H9 (cell line): ENCODE measurements around the gene DEPDC5. TPM values are rescaled to one million over a fixed set of nuclear protein-coding genes. Genes with fewer than 3 reads are reported as not detected.

ENCODE experiments used
- DNase-seq: peaks from one replicate; pipeline ENCODE4 v3.0.0-alpha.2; 2017
- H2AFZ ChIP-seq: one replicate; pipeline ENCODE4 v1.6.1; 2013; ENCODE audit warnings: mild to moderate bottlenecking, low read length, control low read depth, moderate library complexity
- H2AK5ac ChIP-seq: 2 replicates; pipeline ENCODE4 v1.6.1; 2013; ENCODE audit warnings: low read length, control low read depth, mixed read lengths; ENCODE audit not compliant: insufficient read length
- H2BK120ac ChIP-seq: one replicate; pipeline ENCODE4 v1.6.1; 2013; ENCODE audit warnings: low read depth, mild to moderate bottlenecking, low read length, control low read depth, inconsistent platforms; ENCODE audit not compliant: poor library complexity, severe bottlenecking
- H2BK12ac ChIP-seq: 2 replicates; pipeline ENCODE4 v1.6.1; 2013; ENCODE audit warnings: low read length, control low read depth, mixed read lengths, low read depth; ENCODE audit not compliant: insufficient read length
- H2BK15ac ChIP-seq: 2 replicates; pipeline ENCODE4 v1.6.1; 2013; ENCODE audit warnings: low read depth, low read length, control low read depth
- H2BK20ac ChIP-seq: one replicate; pipeline ENCODE4 v1.6.1; 2013; ENCODE audit warnings: low read depth, mild to moderate bottlenecking, low read length, control low read depth, inconsistent platforms; ENCODE audit not compliant: poor library complexity, severe bottlenecking
- H2BK5ac ChIP-seq: 2 replicates; pipeline ENCODE4 v1.6.1; 2013; ENCODE audit warnings: low read length, control low read depth, mixed read lengths; ENCODE audit not compliant: insufficient read length
- H3K14ac ChIP-seq: 2 replicates; pipeline ENCODE4 v1.6.1; 2013; ENCODE audit warnings: low read length, control low read depth; ENCODE audit not compliant: insufficient read depth
- H3K18ac ChIP-seq: 2 replicates; pipeline ENCODE4 v1.6.1; 2013; ENCODE audit warnings: low read depth, mild to moderate bottlenecking, mixed read lengths, low read length, control low read depth; ENCODE audit not compliant: insufficient read length
- H3K23ac ChIP-seq: 2 replicates; pipeline ENCODE4 v1.6.1; 2013; ENCODE audit warnings: low read length, control low read depth, mixed read lengths, low read depth; ENCODE audit not compliant: insufficient read length
- H3K23me2 ChIP-seq: 2 replicates; pipeline ENCODE4 v1.6.1; 2013; ENCODE audit warnings: low read depth, mild to moderate bottlenecking, mixed read lengths, low read length, control low read depth; ENCODE audit not compliant: insufficient read length, poor library complexity, severe bottlenecking
- H3K27ac ChIP-seq: 2 replicates; pipeline ENCODE4 v1.5.1; 2013; ENCODE audit warnings: low read length, control low read depth, mixed read lengths, low read depth; ENCODE audit not compliant: insufficient read length
- H3K27me3 ChIP-seq: 2 replicates; pipeline ENCODE4 v1.6.1; 2013; ENCODE audit warnings: low read length, control low read depth, inconsistent platforms; ENCODE audit not compliant: insufficient read depth
- H3K4ac ChIP-seq: 2 replicates; pipeline ENCODE4 v1.6.1; 2013; ENCODE audit warnings: low read depth, mild to moderate bottlenecking, control low read depth, inconsistent platforms, low read length, moderate library complexity
- H3K4me1 ChIP-seq: 2 replicates; pipeline ENCODE4 v1.6.1; 2013; ENCODE audit warnings: low read length, control low read depth, inconsistent platforms; ENCODE audit not compliant: insufficient read depth
- H3K4me2 ChIP-seq: 2 replicates; pipeline ENCODE4 v1.6.1; 2013; ENCODE audit warnings: low read length, control low read depth, mixed read lengths; ENCODE audit not compliant: insufficient read length, insufficient read depth
- H3K56ac ChIP-seq: 2 replicates; pipeline ENCODE4 v1.6.1; 2013; ENCODE audit warnings: low read depth, mild to moderate bottlenecking, mixed read lengths, low read length, control low read depth; ENCODE audit not compliant: insufficient read length
- H3K79me1 ChIP-seq: 2 replicates; pipeline ENCODE4 v1.6.1; 2013; ENCODE audit warnings: low read depth, mild to moderate bottlenecking, moderate library complexity, low read length, control low read depth, inconsistent platforms; ENCODE audit not compliant: insufficient read depth, poor library complexity, severe bottlenecking
- H3K79me2 ChIP-seq: 2 replicates; pipeline ENCODE4 v1.6.1; 2013; ENCODE audit warnings: low read length, control low read depth, inconsistent platforms; ENCODE audit not compliant: insufficient read depth
- H3K9ac ChIP-seq: 2 replicates; pipeline ENCODE4 v1.6.1; 2013; ENCODE audit warnings: low read length, control low read depth, mixed read lengths; ENCODE audit not compliant: insufficient read length; ENCODE audit errors: extremely low read depth
- H3K9me3 ChIP-seq: one replicate; pipeline ENCODE4 v1.6.1; 2013; ENCODE audit warnings: low read depth, low read length, inconsistent platforms; ENCODE audit not compliant: control insufficient read depth
- H3T11ph ChIP-seq: one replicate; pipeline ENCODE4 v1.6.1; 2013; ENCODE audit warnings: mild to moderate bottlenecking, low read length, control low read depth, inconsistent platforms
- H4K20me1 ChIP-seq: one replicate; pipeline ENCODE4 v1.6.1; 2013; ENCODE audit not compliant: control insufficient read depth, insufficient read length, insufficient read depth
- H4K5ac ChIP-seq: 2 replicates; pipeline ENCODE4 v1.6.1; 2013; ENCODE audit warnings: low read depth, mild to moderate bottlenecking, mixed read lengths, low read length, control low read depth; ENCODE audit not compliant: insufficient read length
- H4K8ac ChIP-seq: replicated peaks from 2 replicates; pipeline ENCODE4 v1.6.1; 2013; ENCODE audit warnings: low read length, control low read depth, mixed read lengths, low read depth; ENCODE audit not compliant: insufficient read length
- H4K91ac ChIP-seq: 2 replicates; pipeline ENCODE4 v1.6.1; 2013; ENCODE audit warnings: low read depth, mild to moderate bottlenecking, moderate library complexity, mixed read lengths, low read length, control low read depth; ENCODE audit not compliant: insufficient read length
- H3K27ac Mint-ChIP-seq, 3 experiments: 2 replicates in 2 of 3; 3 replicates in 1 of 3; pipeline ENCODE4 v1.8.0; 2020 to 2021; ENCODE audit warnings: mixed read lengths in 3 of 3, mild to moderate bottlenecking in 1 of 3, moderate library complexity in 1 of 3
- H3K27me3 Mint-ChIP-seq: 2 replicates; pipeline ENCODE4 v1.8.0; 2021; ENCODE audit warnings: low read depth, mild to moderate bottlenecking, moderate library complexity, mixed read lengths
- H3K36me3 Mint-ChIP-seq, 3 experiments: 2 replicates in 2 of 3; 3 replicates in 1 of 3; pipeline ENCODE4 v1.8.0; 2020 to 2021; ENCODE audit warnings: low read depth in 3 of 3, mixed read lengths in 3 of 3; ENCODE audit not compliant: insufficient read depth in 1 of 3
- H3K4me1 Mint-ChIP-seq, 2 experiments: 2 replicates each; pipeline ENCODE4 v1.8.0; 2020; ENCODE audit warnings: mixed read lengths in 2 of 2
- H3K4me3 Mint-ChIP-seq, 2 experiments: 2 replicates in 1 of 2; 3 replicates in 1 of 2; pipeline ENCODE4 v1.8.0; 2020 to 2021; ENCODE audit warnings: mild to moderate bottlenecking in 2 of 2, mixed read lengths in 2 of 2, moderate library complexity in 1 of 2
- H3K9me3 Mint-ChIP-seq, 2 experiments: 2 replicates in 1 of 2; 3 replicates in 1 of 2; pipeline ENCODE4 v1.8.0; 2020; ENCODE audit warnings: mild to moderate bottlenecking in 2 of 2, mixed read lengths in 2 of 2, moderate library complexity in 1 of 2
- WGBS: extraction: QIAGEN DNeasy Blood & Tissue Kit; methylation state at CpG from one replicate; pipeline ENCODE4 v1.1.7; 2013; ENCODE audit warnings: missing lambda C conversion rate, low lambda C conversion rate, mixed read lengths; ENCODE audit not compliant: insufficient read length; ENCODE audit errors: extremely low coverage; 5-methylcytosine and 5-hydroxymethylcytosine counted together
- total RNA-seq: library from RNA; stranded (reverse); gene quantifications from 2 replicates; pipeline ENCODE4 v1.2.1, GENCODE V29; 2021
- TF ChIP-seq, protein P1 (sequence below): fragments of 200-600 bp; sonication (generic); conservative IDR thresholded peaks from 3 replicates; pipeline ENCODE4 v1.8.0; 2021; ENCODE audit warnings: antibody characterized with exemption, mild to moderate bottlenecking

DEPDC5 gene
- total RNA-seq, 1 experiment from 2014 or later, result 29.2 TPM

DNA sequence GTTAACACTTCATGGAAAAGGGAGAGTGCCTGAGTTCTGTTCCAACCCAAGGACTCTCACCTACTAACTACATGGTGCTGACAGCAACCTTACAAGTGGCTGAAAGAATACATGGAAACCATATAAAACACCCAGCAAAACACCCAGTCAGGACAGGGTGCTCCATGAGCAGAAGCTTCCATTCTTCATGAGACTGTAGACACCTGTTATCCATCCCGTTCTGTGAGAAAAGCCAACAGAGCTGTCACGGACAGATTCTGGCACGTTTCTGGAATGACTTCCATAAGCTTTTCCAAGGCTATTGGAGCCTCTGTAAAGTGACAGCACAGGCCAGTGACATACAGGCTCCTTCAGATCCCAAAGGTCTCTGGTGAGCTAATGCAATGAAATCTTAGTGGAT is 27.1 kb upstream of the DEPDC5 start:
- no peak overlapping the region for H4K5ac ChIP-seq
- TF ChIP-seq, protein P1, sequence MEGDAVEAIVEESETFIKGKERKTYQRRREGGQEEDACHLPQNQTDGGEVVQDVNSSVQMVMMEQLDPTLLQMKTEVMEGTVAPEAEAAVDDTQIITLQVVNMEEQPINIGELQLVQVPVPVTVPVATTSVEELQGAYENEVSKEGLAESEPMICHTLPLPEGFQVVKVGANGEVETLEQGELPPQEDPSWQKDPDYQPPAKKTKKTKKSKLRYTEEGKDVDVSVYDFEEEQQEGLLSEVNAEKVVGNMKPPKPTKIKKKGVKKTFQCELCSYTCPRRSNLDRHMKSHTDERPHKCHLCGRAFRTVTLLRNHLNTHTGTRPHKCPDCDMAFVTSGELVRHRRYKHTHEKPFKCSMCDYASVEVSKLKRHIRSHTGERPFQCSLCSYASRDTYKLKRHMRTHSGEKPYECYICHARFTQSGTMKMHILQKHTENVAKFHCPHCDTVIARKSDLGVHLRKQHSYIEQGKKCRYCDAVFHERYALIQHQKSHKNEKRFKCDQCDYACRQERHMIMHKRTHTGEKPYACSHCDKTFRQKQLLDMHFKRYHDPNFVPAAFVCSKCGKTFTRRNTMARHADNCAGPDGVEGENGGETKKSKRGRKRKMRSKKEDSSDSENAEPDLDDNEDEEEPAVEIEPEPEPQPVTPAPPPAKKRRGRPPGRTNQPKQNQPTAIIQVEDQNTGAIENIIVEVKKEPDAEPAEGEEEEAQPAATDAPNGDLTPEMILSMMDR, result no peak
- no peak overlapping the region for H3K4me3 Mint-ChIP-seq
- peaks cover 33 to 61% (median 48%) of the 10 kb centered on the region in 3 experiments for H3K36me3 Mint-ChIP-seq
- no peak overlapping the region for H2BK20ac ChIP-seq
- no peak overlapping the region for H3K9ac ChIP-seq
- H3K23me2 ChIP-seq, result no peaks in the 10 kb centered on the region
- H3K9me3 ChIP-seq, result no peaks in the 10 kb centered on the region
- no peak overlapping the region for H2BK12ac ChIP-seq
- no peak overlapping the region for H2BK15ac ChIP-seq
- no peaks in the 10 kb centered on the region for H4K20me1 ChIP-seq
- H3K4ac ChIP-seq, result no peak overlapping the region
- H2BK5ac ChIP-seq, result no peak overlapping the region
- peaks cover 12% of the 10 kb centered on the region for H3K79me1 ChIP-seq
- no peak overlapping the region for H3K27ac ChIP-seq
- H4K8ac ChIP-seq, result no peak overlapping the region
- H3K56ac ChIP-seq, result no peak overlapping the region
- H3K27ac Mint-ChIP-seq, result no peak overlapping the region
- no peak for DNase-seq
- WGBS, result no CpG with 5 or more reads among the region's 3 CpGs
- H3K4me2 ChIP-seq, result no peak overlapping the region
- H3T11ph ChIP-seq, result no peak overlapping the region
- no peak overlapping the region for H2BK120ac ChIP-seq
- no peaks in the 10 kb centered on the region for H3K4me1 ChIP-seq
- H3K9me3 Mint-ChIP-seq, result peaks cover 2 to 3% of the 10 kb centered on the region in 2 experiments; a peak in 2 of 5 replicates
- no peaks in the 10 kb centered on the region for H3K27me3 ChIP-seq
- no peak overlapping the region for H2AK5ac ChIP-seq
- peaks cover 4% of the 10 kb centered on the region; the same call in 1 of the 2 replicates for H3K79me2 ChIP-seq
- H3K23ac ChIP-seq, result no peak overlapping the region
- no peak overlapping the region for H4K91ac ChIP-seq
- no peaks in the 10 kb centered on the region; the same call in 1 of the 2 replicates for H3K27me3 Mint-ChIP-seq
- peaks cover 3 to 6% of the 10 kb centered on the region in 2 experiments; a peak in 3 of 4 replicates for H3K4me1 Mint-ChIP-seq
- no peak overlapping the region for H3K18ac ChIP-seq
- no peak overlapping the region for H3K14ac ChIP-seq
- H2AFZ ChIP-seq, result no peak overlapping the region
